ENCODE results near the gene TMEM59L.

GRCh38 chr19:18658366-18658855, 45.7 kb downstream of the TMEM59L start:
- TF ChIP-seq CTCF (IDR thresholded peaks at IDR 0.05) (no peak), POLR2A (IDR thresholded peaks at IDR 0.05) (no peak)
